Measurements from ENCODE around the gene PKNOX2. TPM values are rescaled to one million over a fixed set of nuclear protein-coding genes. Genes with fewer than 3 reads are reported as not detected.

The PKNOX2 gene
- total and polyA plus RNA-seq, 10 of the 15 experiments (the other 5 are each of a cell fraction or from before 2014, with no cell fraction given): not detected

- CTCF ChIA-PET: interaction anchor here (1.1 to 1.4 kb wide), 2 partner anchors 11 to 243 kb away, joined by 3 to 4 read pairs; no protein-coding TSS in a partner anchor
- no peak for DNase-seq (ENCODE audit: low read depth, low spot score)
- TF ChIP-seq STAT1 (conservative IDR thresholded peaks at IDR 0.05) (no peak), ZNF384 (IDR thresholded peaks at IDR 0.05; ENCODE audit: borderline replicate concordance, low read depth, low read length) (no peak), BMI1 (IDR thresholded peaks at IDR 0.05; ENCODE audit: borderline replicate concordance) (no peak)
- no TSS peak for BruUV-seq (replicated peaks)
- RAD21 ChIA-PET (ENCODE audit: unreplicated experiment): no interaction called here
- intact Hi-C loops (cut with micrococcal nuclease; ENCODE audit: unreplicated experiment) (no loop called here), in situ Hi-C loops (cut with MboI) (no loop called here)
- H3K36me3 ChIP-seq (ENCODE audit: control insufficient read depth in 2 of 2, insufficient read depth in 2 of 2, low read length in 1 of 2): no peaks in the 10 kb centered on the region
- H3K9me3 ChIP-seq (replicated peaks; ENCODE audit: control insufficient read depth, insufficient read depth, low read length): no peaks in the 10 kb centered on the region
- no peaks in the 10 kb centered on the region for H4K20me1 ChIP-seq (ENCODE audit: control insufficient read depth, insufficient read depth)
- no peak overlapping the region for H2AFZ ChIP-seq (ENCODE audit: control insufficient read depth, low read depth, low read length)
- ATAC-seq: no peak
- no peak overlapping the region for H3K4me2 ChIP-seq (ENCODE audit: control insufficient read depth, insufficient read depth)
- H3K4me1 ChIP-seq (ENCODE audit: control insufficient read depth, insufficient read depth, low read length): no peaks in the 10 kb centered on the region
- SMC1A ChIA-PET (ENCODE audit: uncharacterized antibody, unreplicated experiment): interaction anchor here (0.6 kb wide), 2 partner anchors 28 to 50 kb away, joined by 3 read pairs; no protein-coding TSS in a partner anchor
- no peaks in the 10 kb centered on the region for H3K79me2 ChIP-seq (ENCODE audit: control insufficient read depth, insufficient read depth, low read length)
- H3K27me3 ChIP-seq (replicated peaks in 1 of 2; ENCODE audit: control insufficient read depth in 2 of 2, insufficient read depth in 2 of 2, low read length in 1 of 2): peaks cover 0 to 3% of the 10 kb centered on the region in 2 experiments; a peak in 2 of 4 replicates
- POLR2A ChIA-PET: no interaction called here
- no peak overlapping the region for H3K27ac ChIP-seq (ENCODE audit: control insufficient read depth, insufficient read depth)
- no peak overlapping the region for H3K9ac ChIP-seq (ENCODE audit: control insufficient read depth, insufficient read depth, low read length)
- H3K4me3 ChIP-seq: no peak overlapping the region
- FAIRE-seq: no peak
- 15% methylated on average over 4 of the region's 4 CpGs for WGBS (ENCODE audit: insufficient coverage, insufficient replicate concordance, low lambda C conversion rate, missing lambda C conversion rate)
Measured at GRCh38 chr11:125384825-125385224, 220.3 kb downstream of the PKNOX2 start.

- no peaks in the 10 kb centered on the region for H4K20me1 ChIP-seq (ENCODE audit: control insufficient read depth, insufficient read depth)
- RAD21 ChIA-PET (ENCODE audit: unreplicated experiment): no interaction called here
- DNase-seq (ENCODE audit: low read depth, low spot score): no peak
- no peaks in the 10 kb centered on the region for H3K9me3 ChIP-seq (replicated peaks; ENCODE audit: control insufficient read depth, insufficient read depth, low read length)
- no peaks in the 10 kb centered on the region for H3K36me3 ChIP-seq (ENCODE audit: control insufficient read depth in 2 of 2, insufficient read depth in 2 of 2, low read length in 1 of 2)
- no peak overlapping the region for H3K27ac ChIP-seq (ENCODE audit: control insufficient read depth, insufficient read depth)
- H3K9ac ChIP-seq (ENCODE audit: control insufficient read depth, insufficient read depth, low read length): no peak overlapping the region
- in situ Hi-C loops (cut with MboI) (no loop called here), intact Hi-C loops (cut with micrococcal nuclease; ENCODE audit: unreplicated experiment) (no loop called here)
- WGBS (ENCODE audit: insufficient coverage, insufficient replicate concordance, low lambda C conversion rate, missing lambda C conversion rate): 45% methylated on average over 9 of the region's 9 CpGs
- H3K4me3 ChIP-seq: no peak overlapping the region
- CTCF ChIA-PET: interaction anchor here (1.6 kb wide), 2 partner anchors 30 to 42 kb away, joined by 4 to 7 read pairs; no protein-coding TSS in a partner anchor
- no peaks in the 10 kb centered on the region for H3K4me1 ChIP-seq (ENCODE audit: control insufficient read depth, insufficient read depth, low read length)
- H3K27me3 ChIP-seq (replicated peaks in 1 of 2; ENCODE audit: control insufficient read depth in 2 of 2, insufficient read depth in 2 of 2, low read length in 1 of 2): peaks cover 0 to 2% of the 10 kb centered on the region in 2 experiments; a peak in 2 of 4 replicates
- ATAC-seq: no peak
- FAIRE-seq: no peak
- H3K4me2 ChIP-seq (ENCODE audit: control insufficient read depth, insufficient read depth): no peak overlapping the region
- no TSS peak for BruUV-seq (replicated peaks)
- H2AFZ ChIP-seq (ENCODE audit: control insufficient read depth, low read depth, low read length): no peak overlapping the region
- H3K79me2 ChIP-seq (ENCODE audit: control insufficient read depth, insufficient read depth, low read length): no peaks in the 10 kb centered on the region
- SMC1A ChIA-PET (ENCODE audit: uncharacterized antibody, unreplicated experiment): interaction anchor here (1.0 to 2.6 kb wide), 3 partner anchors 10 to 22 kb away, joined by 3 to 8 read pairs (median 4); no protein-coding TSS in a partner anchor
- TF ChIP-seq NR2F1 (conservative IDR thresholded peaks at IDR 0.05) (no peak), JUNB (IDR thresholded peaks at IDR 0.05) (no peak), CEBPZ (IDR thresholded peaks at IDR 0.05; ENCODE audit: low read depth, low read length) (no peak), PAX8 (IDR thresholded peaks at IDR 0.05) (no peak), ZNF207 (IDR thresholded peaks at IDR 0.05; ENCODE audit: borderline replicate concordance) (no peak), CREM (IDR thresholded peaks at IDR 0.05; ENCODE audit: low read depth) (no peak), ZNF384 (IDR thresholded peaks at IDR 0.05; ENCODE audit: borderline replicate concordance, low read depth, low read length) (no peak)
- POLR2A ChIA-PET: no interaction called here
Measured at GRCh38 chr11:125387901-125388300, 223.3 kb downstream of the PKNOX2 start.

Data from GM12878 (cell line).